Renal cortical epithelial cell (primary cell): ENCODE results near the gene IRS2. TPM values are rescaled to one million over a fixed set of nuclear protein-coding genes. Genes with fewer than 3 reads are reported as not detected.
A peak's percentile ranks its signal among the peaks of the same experiment; 100 is the strongest.
"Not testable (repeated sequence)": the region's sequence is repeated elsewhere in the genome, so short reads cannot be mapped to it uniquely, and the experiment has no call there.

Experiments
- DNase-seq: peaks from one replicate; pipeline ENCODE4 v3.0.0-alpha.2; 2011; ENCODE audit warnings: low read depth
- total RNA-seq: library from RNA; depleted of rRNA; stranded (reverse); fragments of >200 nt; gene quantifications from 2 replicates; pipeline ENCODE4 v1.2.3, GENCODE V29; 2014

Gene IRS2
- total RNA-seq, 1 donor from 2014 or later = 22.3 TPM

GRCh38 chr13:109732470-109733170, 53.8 kb downstream of the IRS2 start:
- DNase-seq = not testable (repeated sequence)

GRCh38 chr13:109730812-109731335, 55.5 kb downstream of the IRS2 start:
- no peak for DNase-seq

- peak; percentile 88 for DNase-seq
Observed at GRCh38 chr13:109728791-109729731, 57.3 kb downstream of the IRS2 start.

GRCh38 chr13:109728061-109728460, 58.3 kb downstream of the IRS2 start:
- DNase-seq = peak; percentile 32

DNA sequence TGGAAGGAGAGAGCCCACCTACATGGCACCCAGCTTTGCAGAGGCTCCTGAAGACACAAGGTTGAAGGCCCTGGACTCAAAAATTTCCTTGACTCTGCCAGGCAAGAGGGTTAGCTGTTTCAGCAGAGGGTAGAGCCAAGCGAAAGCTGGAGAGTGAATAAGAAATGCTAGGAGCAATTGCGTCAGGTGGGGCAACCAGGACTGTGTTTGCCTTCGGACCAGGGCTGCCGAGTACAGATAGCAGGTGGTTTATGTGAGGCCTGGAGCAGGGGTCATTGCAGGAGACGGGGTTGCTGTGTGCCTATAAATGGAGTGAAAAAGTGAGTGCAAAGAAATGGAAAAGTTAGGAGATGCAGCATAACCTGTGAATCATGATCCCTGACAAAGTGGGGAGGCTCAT, 59.1 kb downstream of the IRS2 start:
- DNase-seq = no peak

DNA sequence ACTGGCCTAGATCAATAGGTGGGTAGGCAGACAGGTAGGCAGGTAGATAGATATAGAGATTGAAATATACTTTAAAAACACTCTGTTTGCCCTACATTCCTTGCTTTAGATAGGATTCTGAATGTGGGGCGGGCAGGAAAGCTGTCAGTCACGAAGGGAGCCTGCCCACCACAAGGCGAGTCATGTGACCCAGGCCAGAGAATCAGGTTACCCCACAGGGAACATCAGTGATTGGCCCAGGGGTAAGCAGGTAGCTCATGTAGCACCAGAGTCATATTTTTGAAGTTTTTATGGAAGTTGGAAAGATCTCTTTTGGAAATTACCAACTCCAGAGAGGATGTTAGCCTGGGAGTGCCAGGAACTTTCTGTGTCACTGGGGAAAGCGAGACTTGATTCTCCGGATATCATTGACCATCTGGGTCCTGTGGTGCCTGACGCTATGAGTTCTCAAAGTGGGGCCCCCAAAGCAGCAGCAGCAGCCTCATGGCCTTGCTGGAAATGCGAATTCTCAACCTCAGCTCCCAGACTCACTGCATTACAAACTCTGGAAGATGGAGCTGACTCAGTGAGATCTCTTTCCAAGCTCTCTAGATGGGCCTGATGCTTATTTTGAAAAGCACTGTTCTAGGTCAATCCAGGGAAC, 60.3 kb downstream of the IRS2 start:
- DNase-seq = no peak

DNA sequence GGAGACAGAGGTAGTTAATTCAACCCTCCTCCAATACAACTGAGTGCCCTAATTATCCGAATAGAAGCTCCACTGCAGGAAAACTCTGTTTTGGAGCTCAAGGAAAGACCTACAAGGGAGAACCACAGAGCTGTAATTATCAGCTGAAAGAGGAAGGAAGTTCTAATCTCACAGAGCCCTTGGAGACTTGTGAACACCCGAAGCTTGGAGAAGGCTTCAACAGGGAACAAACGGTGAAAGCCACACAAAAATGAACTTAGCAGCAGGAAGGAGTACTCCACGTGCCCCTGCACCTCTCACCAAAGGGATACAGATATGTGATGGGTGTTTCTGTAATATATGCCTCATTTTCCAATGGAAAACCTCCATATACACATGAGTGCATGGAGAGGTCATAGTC, 61.1 kb downstream of the IRS2 start:
- no peak for DNase-seq

DNA sequence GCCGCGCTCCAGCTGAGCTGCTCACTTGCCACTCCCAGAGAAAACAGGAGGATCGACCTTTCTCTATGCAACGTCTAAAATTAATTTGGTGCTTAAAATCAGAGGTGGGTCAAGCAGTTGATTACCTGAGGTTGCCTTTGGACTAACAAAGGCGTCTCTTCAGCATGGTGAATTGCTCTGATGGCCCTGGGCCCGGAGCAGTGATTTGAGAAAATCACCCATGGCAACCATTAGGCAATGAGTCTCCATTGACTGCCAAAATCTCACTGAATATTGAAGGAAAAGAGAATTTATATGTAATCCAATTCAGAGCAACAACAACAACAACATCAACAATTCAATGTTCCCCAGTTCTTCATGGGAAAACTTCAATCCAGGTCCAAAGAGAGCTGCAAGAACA, 61.8 kb downstream of the IRS2 start:
- DNase-seq = no peak

- DNase-seq = no peak
Observed at GRCh38 chr13:109723046-109723445, 63.3 kb downstream of the IRS2 start.

DNA sequence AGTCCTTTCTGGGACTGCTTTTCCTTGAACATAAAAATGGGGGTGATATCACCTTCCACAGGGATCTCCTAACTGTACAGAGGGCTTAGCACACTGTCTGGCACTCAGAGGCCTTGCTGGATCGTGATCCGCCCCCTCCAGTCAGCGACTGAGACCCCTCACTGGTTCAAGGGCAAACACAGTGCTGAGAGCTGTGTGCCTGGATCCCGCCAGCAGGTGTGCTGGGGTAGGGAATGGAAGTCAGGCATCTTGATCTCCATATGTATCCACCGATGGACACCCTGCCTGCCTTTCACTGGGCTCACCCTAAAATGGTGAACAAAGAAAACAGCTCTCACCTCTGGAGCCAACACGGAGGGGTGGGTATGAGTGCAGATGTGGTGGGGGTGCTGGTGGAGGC, 64.3 kb downstream of the IRS2 start:
- DNase-seq = no peak

GRCh38 chr13:109720758-109721184, 65.6 kb downstream of the IRS2 start:
- no peak for DNase-seq

GRCh38 chr13:109719962-109720646, 66.3 kb downstream of the IRS2 start:
- no peak for DNase-seq

DNA sequence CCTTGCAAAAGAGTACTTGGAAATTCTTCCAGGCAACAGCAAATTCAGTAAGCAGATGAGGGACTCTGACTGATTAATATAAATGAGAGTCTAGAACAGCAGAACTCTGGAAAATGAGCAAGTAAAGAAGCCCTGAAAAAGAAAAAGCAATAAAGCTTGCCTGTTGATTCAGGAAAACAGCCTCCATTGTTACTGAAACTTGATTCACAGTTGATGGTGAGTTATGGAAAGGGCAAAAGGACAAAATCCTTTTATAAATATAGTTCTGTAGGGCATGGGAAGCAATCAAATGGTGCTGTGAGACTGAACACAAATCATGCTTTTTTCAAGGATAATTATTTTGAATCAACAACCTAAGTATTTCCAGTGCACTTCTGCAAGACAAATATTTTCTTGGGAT, 67.7 kb downstream of the IRS2 start:
- DNase-seq = no peak

DNA sequence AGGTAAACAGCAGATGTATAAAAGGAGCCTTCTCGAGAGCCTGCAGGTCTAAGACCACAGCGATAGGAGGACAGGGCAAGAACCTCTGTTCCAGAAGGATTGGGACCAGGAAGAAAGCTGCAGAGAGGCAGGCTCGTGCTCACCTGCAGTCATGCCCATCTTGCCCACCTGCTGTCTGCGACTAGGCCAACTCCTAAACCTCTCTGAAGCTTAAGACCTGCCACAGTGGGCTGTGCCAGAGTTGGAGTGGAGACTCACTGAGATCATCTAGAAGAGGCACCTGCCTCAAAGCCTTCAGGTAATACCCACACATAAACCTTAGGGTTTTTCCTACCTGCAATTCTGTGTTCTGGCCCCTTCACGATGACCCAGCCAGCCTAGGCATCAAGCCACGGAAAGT, 68.7 kb downstream of the IRS2 start:
- no peak for DNase-seq

GRCh38 chr13:109715902-109716301, 70.5 kb downstream of the IRS2 start:
- DNase-seq = peak; percentile 69

DNA sequence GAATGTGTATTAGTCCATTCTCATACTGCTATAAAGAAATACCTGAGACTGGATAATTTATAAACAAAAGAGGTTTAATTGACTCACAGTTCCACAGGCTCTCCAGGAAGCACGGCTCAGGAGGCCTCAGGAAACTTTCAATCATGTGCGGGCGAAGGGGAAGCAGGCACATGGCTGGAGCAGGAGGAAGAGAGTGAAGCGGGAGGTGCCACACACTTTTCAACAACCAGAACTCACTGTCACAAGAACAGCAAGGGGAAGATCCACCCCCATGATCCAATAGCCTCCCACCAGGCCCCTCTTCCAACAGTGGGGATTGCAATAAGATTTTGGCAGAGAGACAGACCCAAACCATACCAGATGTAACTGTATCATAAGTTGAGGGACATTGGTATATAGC, 72.7 kb downstream of the IRS2 start:
- DNase-seq = no peak

DNA sequence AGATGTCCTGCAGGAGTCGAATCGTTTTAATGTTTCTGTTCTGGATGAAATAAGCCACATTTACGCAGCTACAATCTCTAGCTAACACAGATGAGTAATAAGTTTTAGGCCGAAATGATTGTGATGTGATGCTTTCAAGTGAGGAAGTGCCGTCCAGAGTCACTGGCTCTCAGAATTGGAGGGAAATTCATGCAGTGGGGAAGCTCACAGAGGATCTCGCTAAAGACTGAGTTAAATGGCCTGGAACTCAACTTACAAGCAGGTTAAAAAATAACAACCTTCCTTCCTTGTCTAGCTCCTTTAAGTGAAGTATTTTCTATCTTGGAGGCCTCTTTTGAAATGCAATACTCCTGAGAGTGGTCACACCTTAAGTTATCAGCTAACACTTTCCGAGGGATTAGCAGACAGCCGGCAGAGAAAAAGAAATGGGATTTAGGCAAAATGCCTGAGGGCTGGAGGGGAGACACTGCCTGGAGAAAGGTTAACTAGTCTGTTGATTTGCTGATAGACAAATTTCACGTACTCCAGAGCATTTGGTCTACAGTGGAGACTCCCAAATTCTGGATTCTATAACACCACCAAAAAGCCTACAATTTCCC, 74.2 kb downstream of the IRS2 start:
- DNase-seq = peak; percentile 60

- DNase-seq = no peak
Observed at GRCh38 chr13:109707742-109708617, 78.4 kb downstream of the IRS2 start.

DNA sequence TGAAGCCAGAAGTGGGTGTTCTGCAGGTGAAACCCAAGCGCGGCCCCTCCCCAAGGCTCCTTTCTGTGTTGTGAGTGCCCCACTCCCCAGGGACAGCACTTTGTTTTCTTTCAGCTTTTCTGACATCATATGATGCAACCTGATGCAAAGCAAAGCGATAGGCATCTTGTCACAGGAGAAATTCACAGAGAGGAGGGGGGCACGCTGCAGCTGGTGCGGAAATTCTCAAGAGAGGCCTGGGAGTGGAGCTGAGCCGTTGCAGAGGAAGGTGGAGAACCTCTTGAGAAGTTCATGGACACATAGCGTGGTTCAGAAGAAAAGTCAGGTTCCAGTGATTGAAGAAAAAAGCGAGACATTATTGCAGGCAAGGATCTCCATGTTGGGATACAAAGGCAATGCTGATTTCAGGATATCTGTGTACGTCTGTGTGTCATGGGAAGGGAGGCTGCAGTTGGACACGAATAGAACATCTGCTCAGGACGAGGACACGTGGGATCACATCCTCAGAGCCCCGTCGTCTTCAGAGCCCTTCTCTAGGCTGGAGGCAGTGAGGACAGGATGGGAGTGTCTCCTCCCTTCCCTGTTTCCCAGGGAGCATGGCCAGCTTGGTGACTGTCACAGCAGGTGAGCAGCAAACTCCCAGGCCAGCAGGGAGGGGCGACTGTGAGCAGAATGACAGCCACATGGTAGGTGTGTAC, 79.2 kb downstream of the IRS2 start:
- no peak for DNase-seq
